ENCODE results near the gene THBS1. TPM values are rescaled to one million over a fixed set of nuclear protein-coding genes. Genes with fewer than 3 reads are reported as not detected.

The THBS1 gene
- total and polyA plus RNA-seq, 2 donors: 244 to 462 TPM

GRCh38 chr15:39646425-39646824 lies 65.5 kb downstream of the THBS1 start:
- Histone ChIP-seq H3K4me3 (ENCODE audit: low read depth, low read length) (no peak overlapping the region), H3K4me1 (ENCODE audit: insufficient read depth) (no peaks in the 10 kb centered on the region), H3K27ac (ENCODE audit: low read depth) (no peak overlapping the region), H3K36me3 (ENCODE audit: insufficient read depth) (no peaks in the 10 kb centered on the region)
- no peak for DNase-seq (ENCODE audit: extremely low spot score)
- 98% methylated on average over 5 of the region's 5 CpGs for WGBS

Other genes starting within 250 kb of the THBS1 start
- 3.0 TPM for gene FSIP1, start 201.8 kb downstream of the THBS1 start, total RNA-seq
- gene FSIP1, start 201.8 kb downstream of the THBS1 start, polyA plus RNA-seq: 0.27 TPM

Measured in urinary bladder (tissue), 4 donors.